ENCODE measurements around the gene U2AF2.

Gene U2AF2

GRCh38 chr19:55654868-55655647 lies at the start of gene U2AF2:
Gene U2AF2 (plus strand): TSS chr19:55655035. CDS start chr19:55655105, 70 bp downstream.
- Histone ChIP-seq H3K27me3 (no peaks in the 10 kb centered on the region), H3K4me1 (peaks cover 36 to 57% (median 45%) of the 10 kb centered on the region in 10 experiments), H4K20me1 (peaks cover 44 to 48% (median 46%) of the 10 kb centered on the region in 11 experiments), H3K4me3 (peak within 1 kb of the TSS; percentile 74 to 98 (median 85)), H3K9me3 (replicated peaks in 1 of 11) (no peaks in the 10 kb centered on the region), H3K36me3 (peaks cover 40 to 65% (median 52%) of the 10 kb centered on the region in 11 experiments; a peak in 21 of 22 replicates), H3K27ac (peak within 1 kb of the TSS; percentile 98 to 100 (median 100)), H3K4me2 (peak within 1 kb of the TSS; percentile 92 to 100 (median 98)), H3K9ac (peak within 1 kb of the TSS; percentile 96 to 100 (median 100))
- TF ChIP-seq Cebpa-rat (IDR thresholded peaks at IDR 0.05): no peak

GRCh38 chr19:55605207-55605636 lies 49.6 kb upstream of the U2AF2 start:
- Histone ChIP-seq H3K9me3 (replicated peaks in 1 of 11) (peaks cover 0 to 6% (median 0%) of the 10 kb centered on the region in 11 experiments; a peak in 2 of 22 replicates), H3K9ac (peak overlapping the region; percentile 84 to 96 (median 94)), H3K4me1 (peaks cover 42 to 74% (median 55%) of the 10 kb centered on the region in 10 experiments), H3K27ac (peak overlapping the region; percentile 86 to 95 (median 93)), H3K4me2 (peak overlapping the region in 8 of 11 experiments; percentile 71 to 99 (median 90); a peak in 13 of 22 replicates), H3K27me3 (no peaks in the 10 kb centered on the region), H3K4me3 (peak overlapping the region; percentile 75 to 96 (median 87)), H4K20me1 (peaks cover 0 to 40% (median 36%) of the 10 kb centered on the region in 11 experiments; a peak in 15 of 22 replicates), H3K36me3 (peaks cover 26 to 50% (median 38%) of the 10 kb centered on the region in 11 experiments)
- no peak for TF ChIP-seq Cebpa-rat (IDR thresholded peaks at IDR 0.05)

- peaks cover 40 to 78% (median 52%) of the 10 kb centered on the region in 10 experiments for H3K4me1 ChIP-seq
- H3K36me3 ChIP-seq: peaks cover 31 to 56% (median 44%) of the 10 kb centered on the region in 11 experiments
- H3K27ac ChIP-seq: peak within 1 kb of the TSS; percentile 86 to 95 (median 93)
These were observed 49.0 kb upstream of the U2AF2 start, which contains the start of gene ZNF865 for GRCh38 chr19:55605637-55606470. Gene ZNF865 (plus strand): TSS chr19:55605647. CDS start chr19:55613619, 7,972 bp downstream.

GRCh38 chr19:55606471-55606787 lies 48.4 kb upstream of the U2AF2 start:
- peak overlapping the region; percentile 75 to 96 (median 87) for H3K4me3 ChIP-seq
- H3K9me3 ChIP-seq (replicated peaks in 1 of 11): peaks cover 0 to 6% (median 0%) of the 10 kb centered on the region in 11 experiments; a peak in 2 of 22 replicates
- no peaks in the 10 kb centered on the region for H3K27me3 ChIP-seq
- H3K4me1 ChIP-seq: peaks cover 34 to 78% (median 49%) of the 10 kb centered on the region in 10 experiments
- peak overlapping the region in 9 of 11 experiments; percentile 5 to 95 (median 93); a peak in 14 of 22 replicates for H3K27ac ChIP-seq
- peak overlapping the region; percentile 84 to 96 (median 94) for H3K9ac ChIP-seq
- TF ChIP-seq Cebpa-rat (IDR thresholded peaks at IDR 0.05): no peak
- H4K20me1 ChIP-seq: peaks cover 0 to 52% (median 46%) of the 10 kb centered on the region in 11 experiments; a peak in 16 of 22 replicates
- H3K36me3 ChIP-seq: peaks cover 35 to 61% (median 45%) of the 10 kb centered on the region in 11 experiments
- peak overlapping the region; percentile 88 to 99 (median 96) for H3K4me2 ChIP-seq

More at GRCh38 chr19:55605637-55606470, 49.0 kb upstream of the U2AF2 start, which contains the start of gene ZNF865:
- peak within 1 kb of the TSS; percentile 75 to 96 (median 87) for H3K4me3 ChIP-seq
- peak within 1 kb of the TSS; percentile 84 to 96 (median 94) for H3K9ac ChIP-seq
- H3K9me3 ChIP-seq (replicated peaks in 1 of 11): peaks cover 0 to 6% (median 0%) of the 10 kb centered on the region in 11 experiments; a peak in 2 of 22 replicates
- H3K4me2 ChIP-seq: peak within 1 kb of the TSS; percentile 89 to 99 (median 96)
- peaks cover 0 to 46% (median 41%) of the 10 kb centered on the region in 11 experiments; a peak in 16 of 22 replicates for H4K20me1 ChIP-seq
- no peak for TF ChIP-seq Cebpa-rat (IDR thresholded peaks at IDR 0.05)
- H3K27me3 ChIP-seq: no peaks in the 10 kb centered on the region

GRCh38 chr19:55606817-55607216 lies 48.0 kb upstream of the U2AF2 start:
- Histone ChIP-seq H3K4me3 (peak overlapping the region; percentile 75 to 96 (median 87); a peak in 18 of 20 replicates), H3K9me3 (replicated peaks in 1 of 11) (peaks cover 0 to 6% (median 0%) of the 10 kb centered on the region in 11 experiments; a peak in 2 of 22 replicates), H3K9ac (peak overlapping the region; percentile 84 to 96 (median 94); a peak in 21 of 22 replicates)

GRCh38 chr19:55609326-55609725 lies 45.5 kb upstream of the U2AF2 start:
- no peak overlapping the region for H3K4me3 ChIP-seq
- peaks cover 29 to 74% (median 46%) of the 10 kb centered on the region in 11 experiments for H3K36me3 ChIP-seq
- no peak overlapping the region; a peak in 1 of 22 replicates for H3K4me2 ChIP-seq
- H3K27me3 ChIP-seq: no peaks in the 10 kb centered on the region
- H3K27ac ChIP-seq: no peak overlapping the region
- TF ChIP-seq Cebpa-rat (IDR thresholded peaks at IDR 0.05): no peak
- peaks cover 13 to 73% (median 67%) of the 10 kb centered on the region in 11 experiments; a peak in 20 of 22 replicates for H4K20me1 ChIP-seq
- peaks cover 24 to 69% (median 36%) of the 10 kb centered on the region in 10 experiments for H3K4me1 ChIP-seq
- H3K9me3 ChIP-seq (replicated peaks in 1 of 11): peaks cover 0 to 6% (median 0%) of the 10 kb centered on the region in 11 experiments; a peak in 1 of 22 replicates
- no peak overlapping the region for H3K9ac ChIP-seq

More at GRCh38 chr19:55606817-55607216, 48.0 kb upstream of the U2AF2 start:
- peaks cover 3 to 56% (median 50%) of the 10 kb centered on the region in 11 experiments; a peak in 17 of 22 replicates for H4K20me1 ChIP-seq
- peaks cover 31 to 78% (median 50%) of the 10 kb centered on the region in 10 experiments for H3K4me1 ChIP-seq
- H3K27ac ChIP-seq: peak overlapping the region in 9 of 11 experiments; percentile 5 to 95 (median 93); a peak in 12 of 22 replicates
- peaks cover 35 to 65% (median 45%) of the 10 kb centered on the region in 11 experiments for H3K36me3 ChIP-seq
- no peak for TF ChIP-seq Cebpa-rat (IDR thresholded peaks at IDR 0.05)
- H3K4me2 ChIP-seq: peak overlapping the region; percentile 88 to 99 (median 96)
- H3K27me3 ChIP-seq: no peaks in the 10 kb centered on the region

- TF ChIP-seq Cebpa-rat (IDR thresholded peaks at IDR 0.05): no peak
- Histone ChIP-seq H3K4me1 (peaks cover 15 to 66% (median 28%) of the 10 kb centered on the region in 10 experiments), H3K36me3 (peaks cover 48 to 93% (median 66%) of the 10 kb centered on the region in 11 experiments), H3K4me2 (peak overlapping the region in 5 of 11 experiments; percentile 38 to 86 (median 72); a peak in 10 of 22 replicates), H3K27me3 (no peaks in the 10 kb centered on the region), H3K9me3 (replicated peaks in 1 of 11) (peaks cover 0 to 6% (median 0%) of the 10 kb centered on the region in 11 experiments; a peak in 1 of 22 replicates), H3K27ac (peak overlapping the region in 5 of 11 experiments; percentile 3 to 26 (median 13); a peak in 6 of 22 replicates), H3K9ac (peak overlapping the region in 5 of 11 experiments; percentile 23 to 48 (median 28); a peak in 4 of 22 replicates), H3K4me3 (no peak overlapping the region), H4K20me1 (peaks cover 13 to 89% (median 79%) of the 10 kb centered on the region in 11 experiments; a peak in 20 of 22 replicates)
These were observed 43.4 kb upstream of the U2AF2 start for GRCh38 chr19:55611300-55611982.

Measured in BLaER1 treated with 17β-estradiol and CSF1 and Interleukin-3, amounts not matched to agents 10 nM and 100 nM (cell line).